ENCODE data around the gene MRGPRG.

The MRGPRG gene

GRCh38 chr11:3184732-3185347, 33.8 kb downstream of the MRGPRG start:
- Histone ChIP-seq H3K4me3 (ENCODE audit: low read depth, low read length, poor library complexity, severe bottlenecking) (no peak overlapping the region), H3K27me3 (ENCODE audit: insufficient read depth, low read length) (no peaks in the 10 kb centered on the region; the same call in 1 of the 2 replicates), H3K9me3 (ENCODE audit: low read length) (no peaks in the 10 kb centered on the region), H3K9me2 (ENCODE audit: low read depth, low read length) (no peaks in the 10 kb centered on the region), H4K20me1 (ENCODE audit: insufficient read depth, low read length) (no peaks in the 10 kb centered on the region), H2AFZ (ENCODE audit: low read length) (no peak overlapping the region), H3K27ac (ENCODE audit: low read depth, low read length, poor library complexity, severe bottlenecking) (no peak overlapping the region), H3K36me3 (ENCODE audit: insufficient read depth, low read length) (no peaks in the 10 kb centered on the region), H3K9ac (ENCODE audit: low read length) (no peak overlapping the region), H3K4me1 (ENCODE audit: insufficient read depth, low read length, severe bottlenecking) (no peaks in the 10 kb centered on the region), H3F3A (ENCODE audit: insufficient read depth, low read length) (no peaks in the 10 kb centered on the region), H3K4me2 (ENCODE audit: low read length) (no peak overlapping the region), H3K79me2 (ENCODE audit: insufficient read depth, low read length) (no peaks in the 10 kb centered on the region)
- no peak for TF ChIP-seq EZH2 (IDR thresholded peaks at IDR 0.05; ENCODE audit: borderline replicate concordance, low read length)

DNA sequence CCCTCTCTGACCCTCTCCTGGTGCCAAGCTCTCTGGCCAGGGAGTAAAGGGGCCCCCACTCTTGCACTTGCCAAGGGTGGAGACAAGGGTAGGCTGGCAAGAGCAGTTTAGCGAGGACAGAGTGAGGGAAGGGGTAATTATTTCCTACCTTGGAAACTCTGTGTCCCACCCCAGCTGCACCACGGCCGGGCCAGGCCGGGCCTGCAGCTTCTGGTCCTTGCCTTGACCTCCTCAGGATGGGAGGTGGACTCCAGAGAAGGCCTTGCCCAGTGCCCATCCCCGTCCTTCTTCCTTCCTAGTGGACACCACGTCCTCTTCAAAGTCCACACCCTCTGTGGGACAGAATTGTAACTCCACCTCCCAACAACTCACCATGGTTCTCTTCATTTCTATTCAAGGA, 35.1 kb downstream of the MRGPRG start:
- Histone ChIP-seq H3K27ac (ENCODE audit: low read depth, low read length, poor library complexity, severe bottlenecking) (no peak overlapping the region), H3F3A (ENCODE audit: insufficient read depth, low read length) (no peaks in the 10 kb centered on the region), H3K4me2 (ENCODE audit: low read length) (no peak overlapping the region), H4K20me1 (ENCODE audit: insufficient read depth, low read length) (no peaks in the 10 kb centered on the region), H3K36me3 (ENCODE audit: insufficient read depth, low read length) (no peaks in the 10 kb centered on the region), H3K4me1 (ENCODE audit: insufficient read depth, low read length, severe bottlenecking) (no peaks in the 10 kb centered on the region), H3K9me2 (ENCODE audit: low read depth, low read length) (no peaks in the 10 kb centered on the region), H3K27me3 (ENCODE audit: insufficient read depth, low read length) (no peaks in the 10 kb centered on the region; the same call in 1 of the 2 replicates), H3K79me2 (ENCODE audit: insufficient read depth, low read length) (no peaks in the 10 kb centered on the region), H3K4me3 (ENCODE audit: low read depth, low read length, poor library complexity, severe bottlenecking) (no peak overlapping the region), H3K9ac (ENCODE audit: low read length) (no peak overlapping the region), H3K9me3 (ENCODE audit: low read length) (no peaks in the 10 kb centered on the region), H2AFZ (ENCODE audit: low read length) (no peak overlapping the region)
- TF ChIP-seq CTCF (IDR thresholded peaks at IDR 0.05; ENCODE audit: low read length), result no peak
- TF ChIP-seq EZH2 (IDR thresholded peaks at IDR 0.05; ENCODE audit: borderline replicate concordance, low read length), result no peak

GRCh38 chr11:3182462-3182852, 36.2 kb downstream of the MRGPRG start:
- Histone ChIP-seq H4K20me1 (ENCODE audit: insufficient read depth, low read length) (no peaks in the 10 kb centered on the region), H3K36me3 (ENCODE audit: insufficient read depth, low read length) (no peaks in the 10 kb centered on the region), H3K4me1 (ENCODE audit: insufficient read depth, low read length, severe bottlenecking) (no peaks in the 10 kb centered on the region), H2AFZ (ENCODE audit: low read length) (no peak overlapping the region), H3K4me3 (ENCODE audit: low read depth, low read length, poor library complexity, severe bottlenecking) (no peak overlapping the region), H3K4me2 (ENCODE audit: low read length) (no peak overlapping the region), H3K9ac (ENCODE audit: low read length) (no peak overlapping the region), H3K79me2 (ENCODE audit: insufficient read depth, low read length) (no peaks in the 10 kb centered on the region), H3K27me3 (ENCODE audit: insufficient read depth, low read length) (no peaks in the 10 kb centered on the region; the same call in 1 of the 2 replicates), H3K27ac (ENCODE audit: low read depth, low read length, poor library complexity, severe bottlenecking) (no peak overlapping the region), H3F3A (ENCODE audit: insufficient read depth, low read length) (no peaks in the 10 kb centered on the region), H3K9me2 (ENCODE audit: low read depth, low read length) (no peaks in the 10 kb centered on the region), H3K9me3 (ENCODE audit: low read length) (no peaks in the 10 kb centered on the region)
- TF ChIP-seq CTCF (IDR thresholded peaks at IDR 0.05; ENCODE audit: low read length), result no peak
- TF ChIP-seq EZH2 (IDR thresholded peaks at IDR 0.05; ENCODE audit: borderline replicate concordance, low read length), result no peak
